Measurements from ENCODE around the gene SH2D3C. TPM values are rescaled to one million over a fixed set of nuclear protein-coding genes. Genes with fewer than 3 reads are reported as not detected.

SH2D3C gene
- total RNA-seq, 2 experiments from 2014 or later, result 10.9 to 11.8 TPM

DNA sequence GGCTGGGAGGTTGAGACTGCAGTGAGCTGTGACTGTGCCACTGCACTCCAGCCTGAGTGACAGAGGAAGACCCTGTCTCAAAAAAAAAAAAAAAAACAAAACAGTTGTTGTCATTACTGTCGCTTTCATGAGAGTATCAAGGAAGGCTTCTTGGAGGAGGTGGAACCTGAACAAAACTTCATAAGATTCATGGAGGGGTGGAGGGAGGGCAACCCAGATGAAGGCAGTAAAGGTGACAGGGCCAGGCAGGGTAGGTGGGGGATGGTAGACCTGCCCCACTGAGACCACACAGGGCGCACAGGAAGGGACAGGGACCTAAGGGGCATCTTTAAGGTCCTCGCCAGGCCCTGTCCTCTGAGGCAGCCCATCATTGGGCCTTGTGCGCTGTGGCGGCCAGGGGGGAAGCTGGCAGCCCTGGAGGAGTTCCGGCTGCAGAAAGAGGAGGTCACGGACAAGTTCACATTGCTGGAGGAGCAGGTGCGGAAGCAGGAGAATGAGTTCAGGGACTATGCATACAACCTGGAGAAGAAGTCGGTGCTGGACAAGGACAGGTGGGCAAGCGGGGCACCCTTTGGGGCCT lies 68.2 kb downstream of the SH2D3C start:
- no peak overlapping the region for H3K27ac Mint-ChIP-seq
- Histone ChIP-seq H3K36me3 (ENCODE audit: insufficient read depth, low read length) (no peaks in the 10 kb centered on the region), H3K27me3 (ENCODE audit: control insufficient read depth in 1 of 2, insufficient read depth in 2 of 2, low read length in 2 of 2) (no peaks in the 10 kb centered on the region), H3K9me3 (ENCODE audit: control insufficient read depth in 1 of 2, insufficient read depth in 1 of 2, low read length in 2 of 2) (no peaks in the 10 kb centered on the region), H3K4me1 (ENCODE audit: insufficient read depth, low read length) (peaks cover 43% of the 10 kb centered on the region), H3K4me3 (ENCODE audit: low read length) (no peak overlapping the region), H3K27ac (ENCODE audit: low read depth in 1 of 2, low read length in 2 of 2) (no peak overlapping the region)
- no peaks in the 10 kb centered on the region for H3K27me3 Mint-ChIP-seq
- DNase-seq (no peak), ATAC-seq (ENCODE audit: poor library complexity) (no peak)
- H3K4me1 Mint-ChIP-seq (ENCODE audit: low read depth), result peaks cover 19% of the 10 kb centered on the region
- TF ChIP-seq, protein P1, sequence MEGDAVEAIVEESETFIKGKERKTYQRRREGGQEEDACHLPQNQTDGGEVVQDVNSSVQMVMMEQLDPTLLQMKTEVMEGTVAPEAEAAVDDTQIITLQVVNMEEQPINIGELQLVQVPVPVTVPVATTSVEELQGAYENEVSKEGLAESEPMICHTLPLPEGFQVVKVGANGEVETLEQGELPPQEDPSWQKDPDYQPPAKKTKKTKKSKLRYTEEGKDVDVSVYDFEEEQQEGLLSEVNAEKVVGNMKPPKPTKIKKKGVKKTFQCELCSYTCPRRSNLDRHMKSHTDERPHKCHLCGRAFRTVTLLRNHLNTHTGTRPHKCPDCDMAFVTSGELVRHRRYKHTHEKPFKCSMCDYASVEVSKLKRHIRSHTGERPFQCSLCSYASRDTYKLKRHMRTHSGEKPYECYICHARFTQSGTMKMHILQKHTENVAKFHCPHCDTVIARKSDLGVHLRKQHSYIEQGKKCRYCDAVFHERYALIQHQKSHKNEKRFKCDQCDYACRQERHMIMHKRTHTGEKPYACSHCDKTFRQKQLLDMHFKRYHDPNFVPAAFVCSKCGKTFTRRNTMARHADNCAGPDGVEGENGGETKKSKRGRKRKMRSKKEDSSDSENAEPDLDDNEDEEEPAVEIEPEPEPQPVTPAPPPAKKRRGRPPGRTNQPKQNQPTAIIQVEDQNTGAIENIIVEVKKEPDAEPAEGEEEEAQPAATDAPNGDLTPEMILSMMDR (IDR thresholded peaks at IDR 0.05), result no peak
- ChIA-PET CTCF (interaction anchor here (1.0 to 1.2 kb wide), 2 partner anchors 24 to 25 kb away, joined by 3 to 4 read pairs; partner anchors contain the start of gene TOR2A), POLR2A (no interaction called here)
- intact Hi-C loops (cut with DNase I, micrococcal nuclease), result loop anchor here in 1 of 2 experiments (10.0 kb wide), 1 partner anchor 95 kb away; the partner anchor contains the start of gene STXBP1
- peaks cover under 1% of the 10 kb centered on the region for H3K36me3 Mint-ChIP-seq (ENCODE audit: low read depth)
- H3K9me3 Mint-ChIP-seq, result no peaks in the 10 kb centered on the region
- peak overlapping the region; percentile 54 for H3K4me3 Mint-ChIP-seq

DNA sequence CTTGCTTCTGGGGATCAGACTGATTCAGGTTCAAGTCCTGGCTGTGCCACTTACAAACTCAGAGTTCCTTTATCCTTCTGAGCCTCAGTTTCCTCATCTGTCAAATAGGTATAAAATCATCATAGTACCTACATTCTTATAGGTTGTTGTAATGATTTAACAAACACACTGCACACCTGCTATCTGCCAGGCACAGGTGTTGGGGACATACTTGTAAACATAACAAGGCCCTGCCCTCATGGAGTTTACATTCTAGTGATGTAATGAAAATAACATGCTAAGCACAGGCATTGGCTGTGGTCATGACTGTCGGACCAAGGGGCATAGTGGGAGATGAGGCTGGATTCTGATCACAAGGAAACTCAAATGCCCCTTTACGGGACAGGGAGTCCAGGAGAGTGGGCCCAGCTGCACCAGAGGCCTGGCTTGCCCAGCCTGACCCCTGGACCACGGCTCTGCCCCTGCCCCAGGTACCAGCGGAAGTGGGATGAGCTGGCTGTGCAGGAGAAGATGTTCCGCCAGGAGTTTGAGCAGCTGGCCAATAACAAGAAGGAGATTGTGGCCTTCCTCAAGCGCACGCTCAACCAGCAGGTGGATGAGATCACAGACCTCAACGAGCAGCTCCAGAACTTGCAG lies 69.4 kb downstream of the SH2D3C start:
- Mint-ChIP-seq H3K27me3 (no peaks in the 10 kb centered on the region), H3K9me3 (no peaks in the 10 kb centered on the region), H3K36me3 (ENCODE audit: low read depth) (no peaks in the 10 kb centered on the region), H3K4me3 (no peak overlapping the region), H3K4me1 (ENCODE audit: low read depth) (peaks cover 19% of the 10 kb centered on the region), H3K27ac (no peak overlapping the region)
- Histone ChIP-seq H3K36me3 (ENCODE audit: insufficient read depth, low read length) (no peaks in the 10 kb centered on the region), H3K4me1 (ENCODE audit: insufficient read depth, low read length) (peaks cover 33% of the 10 kb centered on the region), H3K9me3 (ENCODE audit: control insufficient read depth in 1 of 2, insufficient read depth in 1 of 2, low read length in 2 of 2) (no peaks in the 10 kb centered on the region), H3K4me3 (ENCODE audit: low read length) (no peak overlapping the region), H3K27ac (ENCODE audit: low read depth in 1 of 2, low read length in 2 of 2) (no peak overlapping the region), H3K27me3 (ENCODE audit: control insufficient read depth in 1 of 2, insufficient read depth in 2 of 2, low read length in 2 of 2) (no peaks in the 10 kb centered on the region)
- TF ChIP-seq, protein P1 (IDR thresholded peaks at IDR 0.05), result no peak
- DNase-seq (no peak), ATAC-seq (ENCODE audit: poor library complexity) (no peak)
- intact Hi-C loops (cut with DNase I, micrococcal nuclease), result loop anchor here in 1 of 2 experiments (5.0 kb wide), 1 partner anchor 87 kb away; no protein-coding TSS in a partner anchor
- ChIA-PET POLR2A (interaction anchor here (0.6 kb wide), 1 partner anchor 94 kb away, joined by 3 read pairs; no protein-coding TSS in a partner anchor), CTCF (interaction anchor here (2.2 kb wide), 1 partner anchor 25 kb away, joined by 6 read pairs; the partner anchor contains the start of gene TOR2A)

DNA sequence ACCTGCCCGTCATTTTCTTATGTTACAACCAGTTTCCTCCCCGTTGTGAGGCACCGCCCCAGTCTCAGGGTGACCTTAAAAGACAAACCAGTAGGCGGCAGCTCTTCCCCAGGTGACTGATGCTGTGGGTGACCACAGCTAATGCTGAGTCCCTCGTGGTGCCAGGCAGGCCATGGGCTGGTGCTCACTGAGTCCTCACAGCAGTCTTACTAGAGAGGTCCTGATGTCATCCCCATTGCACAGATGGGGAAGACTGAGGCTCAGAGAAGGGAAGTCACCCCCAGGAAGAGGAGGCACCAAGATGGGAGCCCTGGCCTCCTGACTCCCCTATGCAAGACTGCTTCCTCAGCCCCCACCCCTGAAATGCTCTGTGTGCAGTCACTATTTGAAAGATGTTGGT lies 70.7 kb downstream of the SH2D3C start:
- Histone ChIP-seq H3K4me1 (ENCODE audit: insufficient read depth, low read length) (peaks cover 29% of the 10 kb centered on the region), H3K27me3 (ENCODE audit: control insufficient read depth in 1 of 2, insufficient read depth in 2 of 2, low read length in 2 of 2) (no peaks in the 10 kb centered on the region), H3K27ac (ENCODE audit: low read depth in 1 of 2, low read length in 2 of 2) (no peak overlapping the region), H3K9me3 (ENCODE audit: control insufficient read depth in 1 of 2, insufficient read depth in 1 of 2, low read length in 2 of 2) (no peaks in the 10 kb centered on the region), H3K36me3 (ENCODE audit: insufficient read depth, low read length) (no peaks in the 10 kb centered on the region), H3K4me3 (ENCODE audit: low read length) (no peak overlapping the region)
- Mint-ChIP-seq H3K4me1 (ENCODE audit: low read depth) (peaks cover 19% of the 10 kb centered on the region), H3K36me3 (ENCODE audit: low read depth) (no peaks in the 10 kb centered on the region), H3K27ac (no peak overlapping the region), H3K4me3 (no peak overlapping the region), H3K27me3 (no peaks in the 10 kb centered on the region), H3K9me3 (no peaks in the 10 kb centered on the region)
- ATAC-seq (ENCODE audit: poor library complexity), result peak; percentile 76
- intact Hi-C loops (cut with DNase I, micrococcal nuclease), result loop anchor here in 1 of 2 experiments (5.0 kb wide), 1 partner anchor 85 kb away; no protein-coding TSS in a partner anchor
- TF ChIP-seq, protein P1 (IDR thresholded peaks at IDR 0.05), result no peak
- ChIA-PET POLR2A (no interaction called here), CTCF (interaction anchor here (2.2 kb wide), 1 partner anchor 27 kb away, joined by 6 read pairs; the partner anchor contains the start of gene TOR2A)
- peak in 10 of 14 experiments; percentile 15 to 77 (median 32) for DNase-seq

Measured in CD4-positive, alpha-beta T cell (primary cell).